ENCODE results near the gene GGTLC1. TPM values are rescaled to one million over a fixed set of nuclear protein-coding genes. Genes with fewer than 3 reads are reported as not detected.
"Not testable (repeated sequence)": the region's sequence is repeated elsewhere in the genome, so short reads cannot be mapped to it uniquely, and the experiment has no call there.

Gene GGTLC1
- total RNA-seq, 1 experiment from 2014 or later, result not detected

DNA sequence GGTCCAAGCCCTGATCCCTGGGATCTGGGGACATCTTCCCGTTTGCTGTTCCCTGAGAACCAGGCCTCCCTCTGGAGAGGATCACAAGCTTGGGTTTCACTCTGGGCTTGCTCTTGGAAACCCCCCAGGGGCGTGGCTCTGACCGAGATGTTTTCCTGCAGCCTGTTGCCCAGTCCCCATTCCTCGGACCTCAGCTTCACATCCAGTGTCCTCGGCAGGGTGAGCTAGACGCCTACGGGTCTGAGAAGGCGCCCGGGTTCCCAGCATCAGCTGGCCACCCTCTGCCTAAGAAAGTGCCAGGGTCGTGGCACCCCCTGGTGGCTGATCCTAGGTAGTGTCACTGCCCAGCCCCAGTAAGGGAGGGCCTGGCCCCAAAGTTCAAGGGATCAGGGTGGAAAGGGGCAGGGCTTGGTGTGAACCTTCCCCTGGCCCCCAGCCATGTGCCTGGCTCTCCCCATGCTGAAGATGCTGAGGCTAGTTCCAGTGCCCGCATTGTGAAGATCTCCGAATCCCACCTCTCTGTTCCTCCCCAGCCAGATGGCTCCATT lies 4.0 kb downstream of the GGTLC1 start:
- not testable (repeated sequence) for H3K4me3 ChIP-seq, DNase-seq

DNA sequence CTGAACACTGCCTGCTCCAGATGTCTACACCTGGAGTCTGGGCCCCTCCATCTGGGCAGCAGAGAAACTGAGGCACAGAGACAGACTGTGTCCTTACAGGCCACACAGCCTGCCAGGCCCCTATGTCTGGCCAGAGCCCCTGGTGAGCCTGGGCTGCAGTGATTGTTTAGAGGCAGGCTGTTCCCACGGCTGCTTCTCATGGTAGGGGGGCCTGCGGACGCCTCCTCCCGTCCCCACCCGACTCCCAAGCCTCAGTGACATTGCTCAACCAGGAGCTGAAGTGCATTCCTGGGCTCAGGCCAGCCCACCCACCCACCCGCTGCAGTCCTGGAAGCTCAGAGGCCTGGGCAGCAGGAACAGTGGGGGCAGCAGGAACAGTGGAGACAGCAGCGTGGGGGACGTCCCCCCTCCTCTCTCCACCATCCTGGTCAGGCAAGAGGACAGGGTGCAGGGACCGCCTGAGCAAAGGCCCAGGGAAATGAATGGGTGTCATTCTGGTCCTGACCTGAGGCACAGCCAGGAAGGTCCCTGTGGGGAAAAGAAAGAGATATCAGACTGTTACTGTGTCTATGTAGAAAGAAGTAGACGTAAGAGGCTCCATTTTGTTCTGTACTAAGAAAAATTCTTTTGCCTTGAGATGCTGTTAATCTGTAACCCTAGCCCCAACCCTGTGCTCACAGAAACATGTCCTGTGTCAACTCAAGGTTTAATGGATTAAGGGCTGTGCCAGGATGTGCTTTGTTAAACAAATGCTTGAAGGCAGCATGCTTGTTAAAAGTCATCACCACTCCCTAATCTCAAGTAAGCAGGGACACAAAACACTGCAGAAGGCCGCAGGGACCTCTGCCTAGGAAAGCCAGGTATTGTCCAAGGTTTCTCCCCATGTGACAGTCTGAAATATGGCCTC lies 6.2 kb downstream of the GGTLC1 start:
- H3K9me3 ChIP-seq (replicated peaks); DNase-seq; H3K27ac ChIP-seq; H3K27me3 ChIP-seq; H3K36me3 ChIP-seq; H3K4me1 ChIP-seq; H3K4me3 ChIP-seq: not testable (repeated sequence)

More for the DNA sequence above, 4.0 kb downstream of the GGTLC1 start:
- not testable (repeated sequence) for H3K36me3 ChIP-seq; H3K9me3 ChIP-seq (replicated peaks); H3K27ac ChIP-seq; H3K4me1 ChIP-seq; H3K27me3 ChIP-seq

DNA sequence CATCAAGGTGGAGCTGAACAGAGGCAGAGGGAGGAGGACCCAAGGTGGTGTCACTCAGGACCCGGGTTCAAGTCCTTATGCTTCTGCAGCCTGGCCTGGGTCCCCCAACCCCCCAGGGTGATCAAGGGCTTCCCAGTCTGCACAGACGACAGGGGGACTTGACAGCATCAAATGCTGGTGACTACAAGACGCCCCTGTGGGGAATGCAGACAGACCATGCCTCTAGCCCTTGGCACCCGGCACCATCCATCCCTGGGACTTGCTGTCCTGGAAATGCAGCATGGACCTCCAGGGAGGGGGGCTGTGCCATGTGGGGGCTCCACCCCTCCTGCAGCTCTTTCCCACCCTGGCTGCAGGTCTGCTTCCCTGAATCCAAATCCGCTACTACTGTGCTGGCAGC lies 7.1 kb downstream of the GGTLC1 start:
- not testable (repeated sequence) for H3K4me3 ChIP-seq; H3K27ac ChIP-seq; H3K27me3 ChIP-seq; H3K36me3 ChIP-seq; H3K9me3 ChIP-seq (replicated peaks); DNase-seq; H3K4me1 ChIP-seq

DNA sequence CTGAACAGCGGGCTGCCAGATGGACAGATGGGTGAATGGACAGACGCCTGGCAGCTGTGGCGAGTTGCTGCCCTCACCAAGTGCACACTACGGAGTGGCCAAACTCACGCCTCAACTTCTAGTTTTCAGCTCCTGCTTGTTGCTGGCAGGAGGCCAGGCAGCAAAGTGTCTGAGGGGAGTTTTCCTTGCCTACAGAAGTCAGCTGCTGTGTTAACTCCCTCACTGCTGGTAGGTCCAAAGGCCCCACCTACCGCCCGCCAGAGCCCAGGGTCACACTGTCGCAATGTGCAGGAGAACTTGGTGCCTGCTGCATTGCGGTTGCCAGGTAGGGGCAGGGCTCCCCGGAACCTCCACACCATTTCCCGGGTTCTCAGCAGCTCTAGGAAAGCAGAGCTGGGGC lies 7.6 kb downstream of the GGTLC1 start:
- not testable (repeated sequence) for H3K9me3 ChIP-seq (replicated peaks); H3K36me3 ChIP-seq; H3K27me3 ChIP-seq; H3K27ac ChIP-seq; H3K4me3 ChIP-seq; H3K4me1 ChIP-seq
- DNase-seq, result peak; percentile 39 to 46

DNA sequence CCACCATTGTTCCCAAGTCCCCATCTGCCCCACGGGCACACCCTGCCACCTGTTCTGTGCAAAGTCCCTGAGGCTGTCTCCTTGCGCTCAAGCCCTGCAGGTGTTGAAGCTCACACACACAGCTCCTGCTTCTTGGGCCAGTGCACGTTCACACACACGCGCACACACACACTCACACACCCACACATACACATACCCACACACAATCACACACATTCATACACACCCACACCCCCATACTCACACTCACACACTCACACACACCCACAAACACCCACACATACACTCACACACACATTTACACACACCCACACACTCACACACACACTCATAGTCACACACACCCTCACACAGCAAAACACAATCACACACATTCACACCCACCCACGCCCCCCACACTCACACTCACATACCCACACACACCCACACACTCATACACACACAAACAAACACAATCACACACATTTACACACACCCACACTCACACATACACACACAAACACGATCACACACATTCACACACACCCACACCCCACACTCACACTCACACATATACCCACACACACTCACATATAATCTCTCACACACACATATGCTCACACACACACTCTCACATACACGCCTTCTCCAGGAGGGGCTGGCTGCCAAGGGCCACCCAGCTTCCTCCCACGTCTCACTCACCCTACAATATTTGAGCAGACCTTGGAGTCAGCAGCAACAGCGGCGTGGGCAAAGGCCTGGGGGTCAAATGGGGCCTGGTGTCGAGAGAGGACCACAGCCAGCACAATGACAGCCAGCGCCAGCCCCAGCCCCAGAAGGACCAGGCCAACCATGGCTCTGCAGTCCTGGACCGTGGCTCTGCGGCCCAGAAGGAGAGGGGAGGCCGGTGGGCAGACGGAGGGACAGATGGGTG lies 8.4 kb downstream of the GGTLC1 start:
- not testable (repeated sequence) for DNase-seq; H3K9me3 ChIP-seq (replicated peaks); H3K27ac ChIP-seq; H3K4me1 ChIP-seq; H3K4me3 ChIP-seq; H3K27me3 ChIP-seq; H3K36me3 ChIP-seq

DNA sequence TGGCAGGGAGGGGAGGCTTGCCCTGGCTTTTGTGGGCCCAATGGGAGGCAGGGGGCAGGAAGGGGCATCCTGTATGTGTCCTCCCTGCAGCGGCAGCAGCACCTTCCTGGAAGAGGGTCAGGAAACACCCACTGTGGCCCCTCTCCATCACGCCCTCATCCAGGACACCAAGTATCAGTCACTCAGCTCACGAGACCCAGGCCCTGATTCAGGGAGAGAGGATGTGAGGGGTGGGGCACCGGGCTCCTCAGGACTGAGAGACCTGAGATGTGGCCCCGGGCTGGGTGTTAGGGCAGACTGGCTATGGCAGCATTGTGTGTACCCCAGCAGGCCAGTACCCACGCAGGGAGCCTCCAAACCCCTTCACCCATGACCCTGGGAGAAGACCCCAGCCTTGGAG lies 9.2 kb downstream of the GGTLC1 start:
- H3K36me3 ChIP-seq, result not testable (repeated sequence)

DNA sequence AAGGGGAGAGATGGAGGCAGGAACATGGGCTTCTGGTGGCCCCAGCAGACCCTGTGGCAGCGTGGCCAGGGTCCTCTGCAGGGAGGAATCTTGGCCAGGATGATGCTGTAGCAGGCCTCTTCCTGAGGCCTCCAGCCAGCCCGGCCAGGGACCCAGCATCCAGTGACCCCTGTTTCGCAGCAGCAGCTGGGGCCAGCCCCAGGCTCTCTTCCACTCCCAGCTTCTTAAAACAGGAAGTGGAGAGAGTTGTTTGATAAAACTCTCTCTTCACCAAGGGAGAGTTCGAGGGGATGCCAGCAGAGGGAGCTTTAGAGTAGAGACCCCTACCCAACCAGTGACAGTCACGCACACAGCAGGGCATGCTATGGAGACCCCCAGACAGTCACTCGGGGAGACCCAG lies 10.1 kb downstream of the GGTLC1 start:
- H3K27me3 ChIP-seq; H3K9me3 ChIP-seq (replicated peaks); H3K4me3 ChIP-seq; H3K27ac ChIP-seq; DNase-seq; H3K36me3 ChIP-seq; H3K4me1 ChIP-seq: not testable (repeated sequence)

More for the DNA sequence above, 9.2 kb downstream of the GGTLC1 start:
- not testable (repeated sequence) for H3K27me3 ChIP-seq; H3K9me3 ChIP-seq (replicated peaks); H3K4me3 ChIP-seq; H3K27ac ChIP-seq; DNase-seq; H3K4me1 ChIP-seq

DNA sequence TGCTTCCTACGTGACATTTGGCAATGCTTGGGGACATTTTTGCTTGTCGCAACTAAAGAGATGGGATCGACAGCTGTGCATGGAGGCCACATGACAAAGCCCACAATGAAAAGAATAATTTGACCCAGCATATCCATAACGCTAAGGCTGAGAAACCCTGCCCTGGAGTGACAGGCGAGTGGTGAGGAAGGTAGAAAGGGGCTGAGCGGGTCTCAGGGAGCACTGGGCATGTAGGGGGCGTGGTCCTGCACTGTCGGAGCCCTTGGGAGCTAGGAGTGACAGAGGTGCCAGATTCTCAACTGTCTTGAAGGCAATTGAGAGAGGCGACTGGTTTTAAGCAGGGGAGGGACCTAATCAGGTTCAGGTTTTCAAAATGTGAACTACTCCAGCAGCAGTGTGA lies 13.6 kb downstream of the GGTLC1 start:
- Histone ChIP-seq H3K4me1 (no peaks in the 10 kb centered on the region), H3K27me3 (no peaks in the 10 kb centered on the region), H3K4me3 (no peak overlapping the region), H3K36me3 (no peaks in the 10 kb centered on the region), H3K9me3 (replicated peaks) (no peaks in the 10 kb centered on the region), H3K27ac (no peak overlapping the region)
- DNase-seq, result no peak

DNA sequence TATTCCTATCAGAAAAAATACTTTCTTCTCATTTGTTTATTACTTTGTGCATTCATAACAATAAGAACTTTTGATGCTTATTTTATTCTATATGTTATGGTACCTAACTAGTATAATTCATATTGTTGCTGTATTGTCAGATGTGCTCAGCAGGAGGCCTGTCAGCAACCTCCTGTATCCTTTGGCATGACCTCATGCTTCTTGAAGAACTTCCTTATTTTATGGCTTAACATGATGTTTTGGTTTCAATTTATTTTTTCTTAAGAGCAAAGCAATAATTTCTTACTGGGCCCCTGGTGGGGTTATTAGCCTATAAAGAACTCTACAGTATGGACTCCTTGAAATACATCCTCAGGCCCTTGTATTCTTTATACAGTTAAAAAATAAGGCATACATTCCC lies 17.3 kb downstream of the GGTLC1 start:
- no peak for DNase-seq
- no peaks in the 10 kb centered on the region for H3K27me3 ChIP-seq
- H3K4me1 ChIP-seq, result no peaks in the 10 kb centered on the region
- no peaks in the 10 kb centered on the region for H3K9me3 ChIP-seq (replicated peaks)
- no peaks in the 10 kb centered on the region for H3K36me3 ChIP-seq
- no peak overlapping the region for H3K4me3 ChIP-seq
- H3K27ac ChIP-seq, result no peak overlapping the region

DNA sequence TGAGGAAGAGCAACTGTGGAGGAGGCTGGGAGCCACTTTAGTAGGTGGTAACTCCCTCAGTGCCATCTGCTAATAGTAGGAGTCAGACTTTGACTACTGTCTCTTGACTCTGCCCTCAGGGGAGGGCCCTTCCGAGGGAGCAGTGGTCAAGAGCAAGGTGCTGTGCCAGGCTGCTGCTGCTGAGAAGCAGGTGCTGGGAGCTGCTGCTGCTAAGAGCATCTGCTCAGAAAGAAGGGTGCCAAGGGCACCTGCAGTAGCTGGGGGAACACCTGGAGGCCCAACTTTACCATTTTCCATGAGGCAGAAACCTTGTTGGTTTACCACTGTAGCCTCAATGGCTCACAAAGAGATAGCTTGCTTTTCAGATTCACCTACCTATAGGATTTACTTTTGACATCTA lies 18.5 kb downstream of the GGTLC1 start:
- Histone ChIP-seq H3K9me3 (replicated peaks) (no peaks in the 10 kb centered on the region), H3K27me3 (no peaks in the 10 kb centered on the region), H3K4me1 (no peaks in the 10 kb centered on the region), H3K36me3 (no peaks in the 10 kb centered on the region), H3K4me3 (no peak overlapping the region), H3K27ac (no peak overlapping the region)
- no peak for DNase-seq

DNA sequence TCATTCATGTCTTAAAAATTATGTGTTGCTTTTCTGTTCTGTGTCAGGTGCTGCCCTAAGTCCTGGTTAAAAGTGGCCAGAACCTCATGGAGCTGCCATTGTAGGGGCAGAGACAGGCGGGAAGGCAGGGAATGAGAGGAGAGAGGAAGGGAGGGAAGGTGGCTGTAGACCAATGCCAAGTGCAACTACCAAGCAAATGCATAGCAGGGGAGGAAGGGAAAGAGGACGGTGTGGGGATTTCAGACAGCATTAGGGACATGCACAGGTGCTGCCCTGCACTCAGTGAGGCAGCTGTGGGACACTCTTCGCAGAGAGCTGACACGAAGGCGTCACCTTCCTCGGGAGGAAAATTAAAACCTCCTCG lies 21.0 kb downstream of the GGTLC1 start:
- no peak overlapping the region for H3K4me3 ChIP-seq
- H3K36me3 ChIP-seq, result no peaks in the 10 kb centered on the region
- no peaks in the 10 kb centered on the region for H3K9me3 ChIP-seq (replicated peaks)
- H3K27me3 ChIP-seq, result no peaks in the 10 kb centered on the region
- no peak for DNase-seq
- H3K4me1 ChIP-seq, result no peaks in the 10 kb centered on the region
- no peak overlapping the region for H3K27ac ChIP-seq

DNA sequence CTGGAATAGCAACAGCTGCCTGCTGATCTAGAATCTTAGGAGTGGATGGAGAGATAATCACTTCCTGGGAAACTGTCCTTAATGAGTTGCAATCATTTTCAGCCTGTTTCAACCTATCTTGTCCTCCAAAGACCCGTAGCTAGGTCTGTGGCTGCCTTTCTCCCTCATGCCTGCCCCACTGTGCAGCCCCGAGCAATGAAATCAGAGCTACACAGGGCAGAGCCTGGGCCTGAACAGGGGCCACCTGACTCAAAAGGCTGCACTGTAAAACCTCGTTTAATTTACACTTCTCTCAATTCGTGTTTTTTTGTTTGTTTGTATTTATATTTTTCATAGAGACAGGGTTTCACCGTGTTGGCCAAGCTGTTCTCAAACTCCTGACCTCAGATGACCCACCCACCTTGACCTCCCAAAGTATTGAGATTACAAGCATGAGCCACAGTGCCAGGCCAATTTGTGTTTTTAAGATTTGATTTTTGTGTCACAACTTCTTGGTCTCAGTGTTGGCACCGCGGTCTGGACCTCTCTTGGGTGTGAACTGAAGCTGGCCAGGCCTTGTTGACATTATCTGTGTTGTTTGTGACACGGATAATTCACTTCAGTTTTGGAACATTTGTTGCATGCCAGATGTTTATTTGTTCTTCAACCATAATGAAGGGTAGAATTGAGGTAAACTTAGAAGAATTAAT lies 21.5 kb downstream of the GGTLC1 start:
- no peaks in the 10 kb centered on the region for H3K9me3 ChIP-seq (replicated peaks)
- H3K36me3 ChIP-seq, result no peaks in the 10 kb centered on the region
- no peak for DNase-seq
- no peak overlapping the region for H3K27ac ChIP-seq
- no peak overlapping the region for H3K4me3 ChIP-seq
- no peaks in the 10 kb centered on the region for H3K27me3 ChIP-seq
- no peaks in the 10 kb centered on the region for H3K4me1 ChIP-seq

DNA sequence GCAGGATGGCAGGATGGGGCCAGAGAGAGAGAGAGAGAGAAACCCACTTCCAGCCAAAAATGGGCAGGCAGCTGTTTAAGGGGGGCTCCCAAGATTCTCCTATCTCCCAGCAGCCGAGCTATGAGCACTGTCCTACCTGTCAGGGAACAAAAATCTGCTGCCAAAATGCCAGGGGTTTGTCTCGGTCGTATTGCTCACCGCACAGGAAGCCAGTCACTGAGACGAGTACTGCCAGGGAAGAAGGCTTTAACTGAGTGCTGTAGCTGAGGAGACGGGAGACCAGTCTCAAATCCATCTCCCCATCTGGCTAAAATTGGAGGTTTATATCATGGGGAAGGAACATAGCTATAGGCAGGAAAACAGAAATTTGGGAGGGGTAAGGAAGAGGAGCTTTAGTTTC lies 22.3 kb downstream of the GGTLC1 start:
- Histone ChIP-seq H3K27me3 (no peaks in the 10 kb centered on the region), H3K36me3 (no peaks in the 10 kb centered on the region), H3K4me1 (no peaks in the 10 kb centered on the region), H3K4me3 (no peak overlapping the region), H3K27ac (no peak overlapping the region), H3K9me3 (replicated peaks) (no peaks in the 10 kb centered on the region)
- no peak for DNase-seq

DNA sequence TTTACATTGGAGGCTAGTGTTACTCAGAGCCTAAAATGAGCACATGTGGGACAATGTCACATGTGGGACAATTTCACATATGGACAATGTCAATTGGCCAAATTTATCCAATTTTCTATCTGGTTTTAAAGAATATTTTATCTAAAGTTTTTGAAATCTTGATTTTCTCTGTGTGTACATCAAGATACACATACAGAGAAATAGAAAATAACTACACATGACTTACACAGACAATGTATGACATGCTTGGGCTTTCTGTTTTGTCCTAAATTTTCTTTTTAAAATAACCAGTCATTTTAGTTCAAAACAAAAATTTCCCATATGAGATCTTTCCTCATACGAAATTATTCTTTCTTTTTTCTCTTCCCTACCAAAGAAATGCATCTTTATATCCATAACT lies 24.6 kb downstream of the GGTLC1 start:
- Histone ChIP-seq H3K9me3 (replicated peaks) (no peaks in the 10 kb centered on the region), H3K4me1 (no peaks in the 10 kb centered on the region), H3K27ac (no peak overlapping the region), H3K27me3 (no peaks in the 10 kb centered on the region), H3K4me3 (no peak overlapping the region), H3K36me3 (no peaks in the 10 kb centered on the region)
- no peak for DNase-seq

DNA sequence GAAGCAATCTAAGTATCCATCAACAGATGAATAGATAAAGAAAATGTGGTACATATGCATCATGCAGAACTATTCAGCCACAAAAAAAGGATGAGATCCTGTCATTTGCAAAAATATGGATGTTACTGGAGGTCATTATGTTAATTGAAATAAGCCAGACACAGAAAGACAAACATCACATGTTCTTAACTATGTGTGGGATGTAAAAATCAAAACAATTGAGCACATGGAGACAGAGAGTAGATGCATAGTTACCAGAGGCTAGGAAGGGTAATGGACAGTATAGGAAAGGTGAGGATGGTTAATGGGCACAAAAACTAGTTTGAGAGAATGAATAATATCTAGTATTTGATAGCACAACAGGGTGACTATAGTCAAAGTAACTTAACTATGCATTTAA lies 26.3 kb downstream of the GGTLC1 start:
- Histone ChIP-seq H3K4me1 (no peaks in the 10 kb centered on the region), H3K9me3 (replicated peaks) (no peaks in the 10 kb centered on the region), H3K27ac (no peak overlapping the region), H3K36me3 (no peaks in the 10 kb centered on the region), H3K27me3 (no peaks in the 10 kb centered on the region), H3K4me3 (no peak overlapping the region)
- DNase-seq, result no peak

Measured in SJCRH30 (cell line).